ENCODE data around the gene ZBTB16. TPM values are rescaled to one million over a fixed set of nuclear protein-coding genes. Genes with fewer than 3 reads are reported as not detected.

The ZBTB16 gene
- total and polyA plus RNA-seq, 7 donors: 9.9 to 197 (median 99.5) TPM

DNA sequence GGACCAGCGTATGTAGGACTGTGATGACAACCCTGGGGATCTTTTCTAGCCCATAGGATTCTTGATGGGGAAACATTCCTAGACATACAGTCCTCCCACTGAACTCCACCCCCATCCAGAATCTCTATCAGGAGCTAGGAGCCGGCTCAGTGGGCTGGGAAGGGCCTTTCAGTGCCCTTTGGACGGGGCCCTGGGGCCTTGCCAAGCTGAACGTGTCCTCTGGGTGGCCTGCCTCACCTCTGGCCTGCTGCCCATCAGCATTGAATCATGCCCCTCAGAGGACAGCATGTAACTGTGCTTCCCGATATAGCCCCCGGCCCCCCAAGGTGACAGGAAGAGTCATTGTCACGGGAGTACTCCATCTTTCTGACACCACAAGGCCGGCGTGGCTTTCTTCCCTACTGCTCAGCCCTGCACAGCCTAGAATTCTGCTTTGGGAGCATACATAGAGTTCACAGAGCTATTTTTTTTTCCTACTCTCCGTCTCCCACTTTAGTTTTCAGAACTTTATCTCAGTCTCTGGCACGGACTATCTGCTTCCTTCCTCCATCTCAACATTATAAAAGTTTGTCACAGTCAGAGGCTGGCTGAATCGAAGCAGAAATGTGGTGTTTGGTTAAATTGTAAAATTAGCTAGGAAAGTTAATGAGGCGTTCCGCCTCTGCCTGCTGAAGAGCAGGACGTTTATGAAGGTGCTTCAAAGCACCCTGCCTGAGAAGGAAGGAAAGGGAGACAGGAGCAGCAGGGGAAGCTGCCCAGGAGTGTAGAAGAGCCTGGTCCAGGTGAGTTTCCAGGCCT is 111.9 kb downstream of the ZBTB16 start:
- no peak overlapping the region for H3K4me3 ChIP-seq
- no peaks in the 10 kb centered on the region for H3K27me3 ChIP-seq
- intact Hi-C loops (cut with DNase I): no loop called here
- DNase-seq: peak; percentile 93
- H3K27ac ChIP-seq: peak overlapping the region; percentile 94 to 99 (median 97)
- TF ChIP-seq, protein P1, sequence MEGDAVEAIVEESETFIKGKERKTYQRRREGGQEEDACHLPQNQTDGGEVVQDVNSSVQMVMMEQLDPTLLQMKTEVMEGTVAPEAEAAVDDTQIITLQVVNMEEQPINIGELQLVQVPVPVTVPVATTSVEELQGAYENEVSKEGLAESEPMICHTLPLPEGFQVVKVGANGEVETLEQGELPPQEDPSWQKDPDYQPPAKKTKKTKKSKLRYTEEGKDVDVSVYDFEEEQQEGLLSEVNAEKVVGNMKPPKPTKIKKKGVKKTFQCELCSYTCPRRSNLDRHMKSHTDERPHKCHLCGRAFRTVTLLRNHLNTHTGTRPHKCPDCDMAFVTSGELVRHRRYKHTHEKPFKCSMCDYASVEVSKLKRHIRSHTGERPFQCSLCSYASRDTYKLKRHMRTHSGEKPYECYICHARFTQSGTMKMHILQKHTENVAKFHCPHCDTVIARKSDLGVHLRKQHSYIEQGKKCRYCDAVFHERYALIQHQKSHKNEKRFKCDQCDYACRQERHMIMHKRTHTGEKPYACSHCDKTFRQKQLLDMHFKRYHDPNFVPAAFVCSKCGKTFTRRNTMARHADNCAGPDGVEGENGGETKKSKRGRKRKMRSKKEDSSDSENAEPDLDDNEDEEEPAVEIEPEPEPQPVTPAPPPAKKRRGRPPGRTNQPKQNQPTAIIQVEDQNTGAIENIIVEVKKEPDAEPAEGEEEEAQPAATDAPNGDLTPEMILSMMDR (IDR thresholded peaks at IDR 0.05): no peak
- TF ChIP-seq POLR2AphosphoS5 (IDR thresholded peaks at IDR 0.05): peak; percentile 74 to 85 (median 81)
- no peak for TF ChIP-seq POLR2A (IDR thresholded peaks at IDR 0.05)
- TF ChIP-seq EP300 (IDR thresholded peaks at IDR 0.05): peak in 3 of 4 donors; percentile 80 to 95 (median 89)
- H3K36me3 ChIP-seq: no peaks in the 10 kb centered on the region
- H3K4me1 ChIP-seq: peaks cover 0 to 99% (median 98%) of the 10 kb centered on the region in 4 donors
- no peaks in the 10 kb centered on the region for H3K9me3 ChIP-seq
- WGBS, 2 donors: 53 to 57% methylated on average over 15 of the region's 15 CpGs

DNA sequence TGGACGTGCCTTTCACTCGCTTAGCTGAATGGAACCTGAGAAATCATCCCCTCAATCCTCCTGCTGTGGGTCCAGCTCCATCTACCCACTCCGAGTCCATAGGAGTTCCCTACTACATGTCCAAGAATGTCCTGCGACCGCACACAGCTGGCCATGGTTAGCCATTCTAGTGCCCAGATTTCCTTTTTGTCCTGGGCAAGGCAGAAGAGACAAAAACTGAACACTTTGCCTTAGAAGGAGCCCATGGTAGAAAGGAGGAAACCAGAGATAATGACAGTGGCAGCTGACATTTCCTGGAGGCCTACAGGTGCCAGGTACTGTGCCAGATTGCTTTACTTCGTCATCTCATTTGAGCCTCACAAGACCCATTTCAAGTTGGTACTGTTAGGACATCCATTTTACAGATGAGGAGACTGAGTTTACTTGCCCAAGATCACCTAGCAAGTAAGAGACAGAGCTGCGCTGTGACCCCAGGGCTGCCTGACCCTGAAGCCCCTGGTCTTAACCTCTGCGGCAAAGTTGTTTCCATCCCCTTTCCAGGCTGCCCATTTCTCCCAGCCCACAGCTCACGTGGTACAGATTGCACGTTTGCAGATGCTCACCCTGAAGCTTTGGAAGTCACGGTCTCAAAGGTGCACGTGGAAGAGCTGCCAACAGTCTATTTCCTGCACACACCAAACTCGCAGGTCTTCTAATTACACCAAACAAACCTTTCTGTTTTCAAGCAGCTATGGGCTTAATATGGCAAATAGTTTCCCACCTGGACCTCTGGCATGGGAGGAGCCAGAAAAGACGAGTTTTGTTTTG is 112.7 kb downstream of the ZBTB16 start:
- H3K4me3 ChIP-seq: peak overlapping the region in 1 of 4 donors; percentile 10
- intact Hi-C loops (cut with DNase I): no loop called here
- no peaks in the 10 kb centered on the region for H3K36me3 ChIP-seq
- H3K27ac ChIP-seq: peak overlapping the region; percentile 94 to 99 (median 97)
- WGBS, 2 donors: 61% methylated on average over 14 of the region's 14 CpGs
- no peak for DNase-seq
- H3K9me3 ChIP-seq: no peaks in the 10 kb centered on the region
- H3K27me3 ChIP-seq: no peaks in the 10 kb centered on the region
- no peak for TF ChIP-seq EP300 (IDR thresholded peaks at IDR 0.05)
- TF ChIP-seq POLR2AphosphoS5 (IDR thresholded peaks at IDR 0.05): peak in 1 of 4 donors; percentile 12
- H3K4me1 ChIP-seq: peaks cover 0 to 100% (median 100%) of the 10 kb centered on the region in 4 donors

DNA sequence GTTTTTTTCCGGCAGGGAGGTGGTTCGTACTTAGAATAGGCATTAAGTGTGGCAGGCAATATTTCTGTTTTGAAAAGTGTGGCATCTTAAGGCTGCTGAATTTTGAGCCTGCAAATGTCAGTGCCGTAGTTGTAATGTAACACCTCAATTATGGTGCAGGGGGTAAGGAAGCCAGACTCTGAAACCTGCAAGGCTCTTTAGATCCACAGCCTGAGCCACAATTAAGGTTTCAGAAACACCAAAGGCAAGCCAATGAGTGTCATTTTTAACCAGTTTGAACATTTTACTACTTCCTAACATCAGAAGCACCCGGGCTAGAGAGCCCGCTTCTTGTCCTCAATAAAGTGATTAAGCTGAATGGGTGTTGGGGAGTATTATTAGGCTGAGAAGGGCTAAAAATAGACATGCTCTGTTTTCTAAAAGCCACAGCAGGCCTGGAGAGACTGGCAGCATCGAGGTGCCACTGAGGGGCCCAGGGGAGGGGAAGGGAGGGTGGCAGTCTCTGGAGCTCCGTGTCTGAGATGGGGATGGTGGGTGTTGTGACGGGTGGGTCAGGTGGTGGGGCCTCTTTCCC is 113.4 kb downstream of the ZBTB16 start:
- Histone ChIP-seq H3K9me3 (no peaks in the 10 kb centered on the region), H3K36me3 (no peaks in the 10 kb centered on the region), H3K27ac (peak overlapping the region; percentile 94 to 99 (median 97)), H3K4me1 (peaks cover 0 to 100% (median 100%) of the 10 kb centered on the region in 4 donors), H3K27me3 (no peaks in the 10 kb centered on the region), H3K4me3 (peak overlapping the region in 1 of 4 donors; percentile 10)
- intact Hi-C loops (cut with DNase I): no loop called here
- WGBS, 2 donors: 46 to 47% methylated on average over 8 of the region's 8 CpGs
- TF ChIP-seq POLR2AphosphoS5 (IDR thresholded peaks at IDR 0.05): peak; percentile 28 to 54 (median 41)
- TF ChIP-seq, protein P1 (IDR thresholded peaks at IDR 0.05): no peak
- no peak for TF ChIP-seq POLR2A (IDR thresholded peaks at IDR 0.05)
- no peak for DNase-seq

DNA sequence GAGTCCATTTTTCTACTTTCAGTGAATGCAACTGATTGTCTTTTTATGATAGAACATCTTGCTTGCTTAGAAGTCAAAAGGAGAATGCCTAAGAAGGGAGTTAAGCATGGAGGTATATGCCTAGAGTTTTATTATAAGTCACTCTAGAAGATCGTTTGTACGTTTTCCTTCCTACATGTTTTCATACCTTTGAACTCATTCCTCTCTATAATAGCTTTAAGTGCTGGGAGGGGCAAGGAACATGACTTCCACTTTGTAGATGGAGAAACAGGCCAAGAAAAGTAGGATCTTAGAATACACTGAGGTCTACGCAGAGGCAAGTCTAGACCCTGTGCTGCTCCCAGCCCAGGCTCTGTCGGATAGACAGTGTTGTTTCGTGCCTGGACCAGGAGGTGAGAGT is 114.3 kb downstream of the ZBTB16 start:
- no peak for DNase-seq
- Histone ChIP-seq H3K4me3 (no peak overlapping the region), H3K4me1 (peaks cover 0 to 100% (median 100%) of the 10 kb centered on the region in 4 donors), H3K27ac (peak overlapping the region; percentile 94 to 99 (median 97)), H3K27me3 (no peaks in the 10 kb centered on the region), H3K36me3 (no peaks in the 10 kb centered on the region), H3K9me3 (no peaks in the 10 kb centered on the region)
- intact Hi-C loops (cut with DNase I): no loop called here
- 32 to 77% methylated on average over 5 of the region's 5 CpGs for WGBS, 2 donors
- TF ChIP-seq EP300 (IDR thresholded peaks at IDR 0.05): no peak
- TF ChIP-seq POLR2AphosphoS5 (IDR thresholded peaks at IDR 0.05): no peak
- TF ChIP-seq, protein P1 (IDR thresholded peaks at IDR 0.05): no peak
- TF ChIP-seq POLR2A (IDR thresholded peaks at IDR 0.05): no peak

Data from sigmoid colon (tissue), 7 donors.